Measurements from ENCODE around the gene RALGAPB. TPM values are rescaled to one million over a fixed set of nuclear protein-coding genes. Genes with fewer than 3 reads are reported as not detected.

RALGAPB gene
- total and polyA plus RNA-seq, 12 donors, result 8.4 to 28.2 (median 25.6) TPM

- Histone ChIP-seq H3K27me3 (no peaks in the 10 kb centered on the region), H3K9me3 (no peaks in the 10 kb centered on the region), H3K27ac (no peak overlapping the region), H3K36me3 (no peaks in the 10 kb centered on the region), H3K4me1 (peaks cover 0 to 7% (median 4%) of the 10 kb centered on the region in 9 donors), H3K4me3 (no peak overlapping the region)
- intact Hi-C loops (cut with DNase I), result no loop called here
- no peak for TF ChIP-seq CTCF (IDR thresholded peaks at IDR 0.05)
- 51 to 58% methylated on average over 9 of the region's 9 CpGs for WGBS, 2 donors
- ATAC-seq (no peak), DNase-seq (no peak)
Observed at GRCh38 chr20:38441916-38442315, 30.7 kb upstream of the RALGAPB start.

- Histone ChIP-seq H3K4me1 (peaks cover 0 to 34% (median 14%) of the 10 kb centered on the region in 9 donors), H3K27me3 (no peaks in the 10 kb centered on the region), H3K9me3 (no peaks in the 10 kb centered on the region), H3K27ac (no peak overlapping the region), H3K4me3 (no peak overlapping the region), H3K36me3 (peaks cover 0 to 24% (median 11%) of the 10 kb centered on the region in 9 donors)
- ATAC-seq, result no peak
- 80 to 86% methylated on average over 3 of the region's 3 CpGs for WGBS, 2 donors
- no peak for TF ChIP-seq CTCF (IDR thresholded peaks at IDR 0.05)
- intact Hi-C loops (cut with DNase I), result no loop called here
- no peak for DNase-seq
Observed at GRCh38 chr20:38445381-38445796, 27.3 kb upstream of the RALGAPB start.

- WGBS, 2 donors, result 72 to 74% methylated on average over 6 of the region's 6 CpGs
- H3K9me3 ChIP-seq, result no peaks in the 10 kb centered on the region
- no peak for TF ChIP-seq CTCF (IDR thresholded peaks at IDR 0.05)
- no peak for DNase-seq
- H3K36me3 ChIP-seq, result peaks cover 0 to 30% (median 12%) of the 10 kb centered on the region in 9 donors
- H3K4me1 ChIP-seq, result peaks cover 3 to 34% (median 14%) of the 10 kb centered on the region in 9 donors
- H3K4me3 ChIP-seq, result peak overlapping the region in 9 of 10 donors; percentile 63 to 97 (median 80)
- ATAC-seq, result no peak
- intact Hi-C loops (cut with DNase I), result loop anchor here in 4 of 10 donors (1.0 to 2.0 kb wide), 3 partner anchors 11 to 27 kb away; partner anchors contain the start of genes SNHG17 (in 3 of the 4) and RALGAPB (in 2 of the 4)
- H3K27me3 ChIP-seq, result no peaks in the 10 kb centered on the region
- peak overlapping the region in 5 of 10 donors; percentile 80 to 95 (median 87) for H3K27ac ChIP-seq
Observed at GRCh38 chr20:38445901-38446425, 26.7 kb upstream of the RALGAPB start.

- H3K27me3 ChIP-seq, result no peaks in the 10 kb centered on the region
- H3K36me3 ChIP-seq, result peaks cover 0 to 36% (median 12%) of the 10 kb centered on the region in 9 donors
- intact Hi-C loops (cut with DNase I), result loop anchor here in 4 of 10 donors (1.0 to 2.0 kb wide), 3 partner anchors 11 to 26 kb away; partner anchors contain the start of genes SNHG17 (in 3 of the 4) and RALGAPB (in 2 of the 4)
- peak overlapping the region; percentile 36 to 95 (median 86) for H3K27ac ChIP-seq
- peak overlapping the region; percentile 63 to 97 (median 79) for H3K4me3 ChIP-seq
- peak; percentile 89 to 98 (median 95) for TF ChIP-seq CTCF (IDR thresholded peaks at IDR 0.05)
- no peaks in the 10 kb centered on the region for H3K9me3 ChIP-seq
- ATAC-seq (peak; percentile 92 to 96 (median 95)), DNase-seq (peak; percentile 93 to 94)
- WGBS, 2 donors, result 2% methylated on average over 53 to 56 of the region's 56 CpGs
- H3K4me1 ChIP-seq, result peaks cover 3 to 34% (median 14%) of the 10 kb centered on the region in 9 donors
Observed at GRCh38 chr20:38446441-38447209, 26.0 kb upstream of the RALGAPB start.
